C1 segment of cervical spinal cord (tissue), 14 donors: ENCODE measurements around the gene WASF2.
"Not testable (repeated sequence)": the region's sequence is repeated elsewhere in the genome, so short reads cannot be mapped to it uniquely, and the experiment has no call there.

Experiments used
- DNase-seq, 14 donors: peaks; one replicate each; lab custom pipeline; 2025; lab: John Stamatoyannopoulos, UW

WASF2 gene

GRCh38 chr1:27400082-27400962 lies 89.6 kb downstream of the WASF2 start:
- DNase-seq = no peak

GRCh38 chr1:27399251-27400025 lies 90.5 kb downstream of the WASF2 start:
- no peak for DNase-seq

- no peak for DNase-seq
These were observed 91.4 kb downstream of the WASF2 start for GRCh38 chr1:27398405-27399149.

- DNase-seq = no peak
These were observed 92.2 kb downstream of the WASF2 start for GRCh38 chr1:27397749-27398148.

GRCh38 chr1:27397110-27397509 lies 92.9 kb downstream of the WASF2 start:
- no peak for DNase-seq

- peak in 12 of 14 donors; percentile 20 to 79 (median 45) for DNase-seq
These were observed 94.3 kb downstream of the WASF2 start for GRCh38 chr1:27395441-27396195.

GRCh38 chr1:27394925-27395324 lies 95.0 kb downstream of the WASF2 start:
- DNase-seq = no peak

- DNase-seq = peak in 1 of 14 donors; percentile 62
These were observed 95.7 kb downstream of the WASF2 start for GRCh38 chr1:27394282-27394658.

GRCh38 chr1:27393641-27394281 lies 96.2 kb downstream of the WASF2 start:
- no peak for DNase-seq

GRCh38 chr1:27392778-27393635 lies 97.0 kb downstream of the WASF2 start:
- no peak for DNase-seq

- peak in 13 of 14 donors; percentile 19 to 88 (median 74) for DNase-seq
These were observed 97.7 kb downstream of the WASF2 start, which contains the start of gene GPR3 for GRCh38 chr1:27392096-27392777. Gene GPR3 (plus strand): TSS chr1:27392622. CDS start chr1:27393799, 1,177 bp downstream.

- DNase-seq = peak in 6 of 14 donors; percentile 11 to 74 (median 24)
These were observed 98.4 kb downstream of the WASF2 start for GRCh38 chr1:27391511-27392095.

GRCh38 chr1:27388337-27389005 lies 101.5 kb downstream of the WASF2 start:
- peak in 2 of 14 donors; percentile 23 to 63 for DNase-seq

- not testable (repeated sequence) for DNase-seq
These were observed 105.2 kb downstream of the WASF2 start for GRCh38 chr1:27384797-27385196.

- no peak for DNase-seq
These were observed 106.3 kb downstream of the WASF2 start for GRCh38 chr1:27383661-27384060.

- DNase-seq = no peak
These were observed 106.8 kb downstream of the WASF2 start, which contains the start of gene CD164L2 for GRCh38 chr1:27383039-27383605. Gene CD164L2 (minus strand): TSS chr1:27383333. CDS start chr1:27383239, 94 bp downstream.

- no peak for DNase-seq
These were observed 107.8 kb downstream of the WASF2 start for GRCh38 chr1:27381969-27382762.
